Natural killer cell treated with Interleukin-12 subunit alpha and Interleukin-12 subunit beta and Interleukin-15 and Interleukin-18, amount 100 ng/mL, for 72 hours (primary cell): ENCODE measurements around the gene CXCL6. TPM values are rescaled to one million over a fixed set of nuclear protein-coding genes. Genes with fewer than 3 reads are reported as not detected.
A peak's percentile ranks its signal among the peaks of the same experiment; 100 is the strongest.

Experiments
- ATAC-seq, 2 donors: fragments of 150-1000 bp; cut with Tn5 transposase in 1 of 2; sonication (Bioruptor Pico), chemical (Tn5 transposase) in 1 of 2; 2 replicates each; pipeline ENCODE4 v1.10.0; 2021
- DNase-seq: peaks from one replicate; pipeline ENCODE4 v3.0.0; 2022; ENCODE audit warnings: low spot score
- H3K27ac Mint-ChIP-seq, 2 donors: 1 replicate in 1 of 2; 2 replicates in 1 of 2; pipeline ENCODE4 v1.8.0; 2022; ENCODE audit warnings: mixed read lengths in 2 of 2, mild to moderate bottlenecking in 1 of 2, moderate library complexity in 1 of 2
- H3K27me3 Mint-ChIP-seq, 2 donors: 1 replicate in 1 of 2; 2 replicates in 1 of 2; pipeline ENCODE4 v1.8.0; 2022; ENCODE audit warnings: mixed read lengths in 2 of 2
- H3K36me3 Mint-ChIP-seq: one replicate; pipeline ENCODE4 v1.8.0; 2022; ENCODE audit warnings: mixed read lengths
- H3K4me1 Mint-ChIP-seq, 2 donors: 1 replicate in 1 of 2; 2 replicates in 1 of 2; pipeline ENCODE4 v1.8.0; 2022; ENCODE audit warnings: low read depth in 2 of 2, mixed read lengths in 2 of 2, mild to moderate bottlenecking in 1 of 2
- H3K4me3 Mint-ChIP-seq: one replicate; pipeline ENCODE4 v1.8.0; 2022; ENCODE audit warnings: mixed read lengths
- H3K9me3 Mint-ChIP-seq: 2 replicates; pipeline ENCODE4 v1.8.0; 2022; ENCODE audit warnings: mixed read lengths
- total RNA-seq, 2 donors: library from RNA; stranded (reverse); gene quantifications; one replicate each; pipeline ENCODE4 v1.2.3, GENCODE V29; 2022

CXCL6 gene
- total RNA-seq, 2 donors from 2014 or later: not detected

- no peak overlapping the region for H3K27ac Mint-ChIP-seq
- H3K4me1 Mint-ChIP-seq: no peaks in the 10 kb centered on the region
- ATAC-seq (no peak), DNase-seq (no peak)
- no peak overlapping the region for H3K4me3 Mint-ChIP-seq
- H3K27me3 Mint-ChIP-seq: peaks cover 7 to 9% of the 10 kb centered on the region in 2 donors
- no peaks in the 10 kb centered on the region for H3K9me3 Mint-ChIP-seq
- no peaks in the 10 kb centered on the region for H3K36me3 Mint-ChIP-seq
Measured at GRCh38 chr4:73865431-73866096, 29.1 kb downstream of the CXCL6 start.

DNA sequence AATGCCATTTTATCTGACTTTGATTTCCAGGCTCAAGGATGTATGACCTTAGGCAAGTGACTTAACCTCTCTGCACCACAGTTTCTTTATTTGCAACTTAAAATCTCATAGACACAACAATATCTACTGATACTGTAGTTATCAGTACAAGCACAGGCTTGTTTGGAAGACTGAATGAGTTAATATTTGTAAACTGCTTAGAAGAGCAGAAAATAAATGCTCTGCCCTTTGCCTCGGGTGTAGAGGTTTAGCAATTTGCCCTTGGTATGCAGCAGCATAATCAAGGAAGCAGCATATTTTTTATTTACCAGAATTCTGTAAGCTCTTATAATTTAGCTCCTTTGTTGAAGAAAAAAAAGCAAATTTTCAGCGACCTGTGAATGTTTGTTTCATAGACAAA is 29.8 kb downstream of the CXCL6 start:
- Mint-ChIP-seq H3K4me3 (no peak overlapping the region), H3K4me1 (no peaks in the 10 kb centered on the region), H3K36me3 (no peaks in the 10 kb centered on the region), H3K27ac (no peak overlapping the region), H3K27me3 (peaks cover 7 to 9% of the 10 kb centered on the region in 2 donors), H3K9me3 (no peaks in the 10 kb centered on the region)
- DNase-seq: no peak
- ATAC-seq: no peak

GRCh38 chr4:73867783-73868182 is 31.3 kb downstream of the CXCL6 start:
- peaks cover 0 to 2% of the 10 kb centered on the region in 2 donors for H3K4me1 Mint-ChIP-seq
- H3K27ac Mint-ChIP-seq: no peak overlapping the region
- DNase-seq (no peak), ATAC-seq (no peak)
- H3K9me3 Mint-ChIP-seq: peaks cover 2% of the 10 kb centered on the region
- no peak overlapping the region for H3K4me3 Mint-ChIP-seq
- peaks cover 7 to 9% of the 10 kb centered on the region in 2 donors for H3K27me3 Mint-ChIP-seq
- H3K36me3 Mint-ChIP-seq: no peaks in the 10 kb centered on the region

GRCh38 chr4:73868206-73869129 is 32.0 kb downstream of the CXCL6 start:
- Mint-ChIP-seq H3K4me1 (peaks cover 0 to 3% of the 10 kb centered on the region in 2 donors), H3K27ac (no peak overlapping the region), H3K4me3 (no peak overlapping the region), H3K36me3 (no peaks in the 10 kb centered on the region), H3K9me3 (peaks cover 4% of the 10 kb centered on the region), H3K27me3 (peaks cover 7 to 9% of the 10 kb centered on the region in 2 donors)
- ATAC-seq (no peak), DNase-seq (no peak)

GRCh38 chr4:73869130-73870055 is 32.9 kb downstream of the CXCL6 start, which contains the start of gene CXCL1:
Gene CXCL1 (plus strand): TSS chr4:73869393. CDS start chr4:73869471, 78 bp downstream.
- Mint-ChIP-seq H3K27ac (no peak within 1 kb of the TSS), H3K36me3 (no peaks in the 10 kb centered on the region), H3K4me1 (peaks cover 0 to 3% of the 10 kb centered on the region in 2 donors), H3K27me3 (peaks cover 7 to 9% of the 10 kb centered on the region in 2 donors), H3K9me3 (peaks cover 7% of the 10 kb centered on the region), H3K4me3 (no peak within 1 kb of the TSS)
- DNase-seq (no peak), ATAC-seq (peak in 1 of 2 donors; percentile 36)

- H3K4me3 Mint-ChIP-seq: no peak overlapping the region
- H3K9me3 Mint-ChIP-seq: peaks cover 8% of the 10 kb centered on the region
- H3K4me1 Mint-ChIP-seq: peaks cover 0 to 3% of the 10 kb centered on the region in 2 donors
- H3K36me3 Mint-ChIP-seq: no peaks in the 10 kb centered on the region
- no peak overlapping the region for H3K27ac Mint-ChIP-seq
- peaks cover 7 to 9% of the 10 kb centered on the region in 2 donors for H3K27me3 Mint-ChIP-seq
- no peak for DNase-seq
- ATAC-seq: no peak
Measured at GRCh38 chr4:73870260-73870659, 33.8 kb downstream of the CXCL6 start.

DNA sequence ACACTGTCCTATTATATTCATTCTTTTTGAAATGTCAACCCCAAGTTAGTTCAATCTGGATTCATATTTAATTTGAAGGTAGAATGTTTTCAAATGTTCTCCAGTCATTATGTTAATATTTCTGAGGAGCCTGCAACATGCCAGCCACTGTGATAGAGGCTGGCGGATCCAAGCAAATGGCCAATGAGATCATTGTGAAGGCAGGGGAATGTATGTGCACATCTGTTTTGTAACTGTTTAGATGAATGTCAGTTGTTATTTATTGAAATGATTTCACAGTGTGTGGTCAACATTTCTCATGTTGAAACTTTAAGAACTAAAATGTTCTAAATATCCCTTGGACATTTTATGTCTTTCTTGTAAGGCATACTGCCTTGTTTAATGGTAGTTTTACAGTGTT is 34.3 kb downstream of the CXCL6 start:
- H3K27ac Mint-ChIP-seq: no peak overlapping the region

DNA sequence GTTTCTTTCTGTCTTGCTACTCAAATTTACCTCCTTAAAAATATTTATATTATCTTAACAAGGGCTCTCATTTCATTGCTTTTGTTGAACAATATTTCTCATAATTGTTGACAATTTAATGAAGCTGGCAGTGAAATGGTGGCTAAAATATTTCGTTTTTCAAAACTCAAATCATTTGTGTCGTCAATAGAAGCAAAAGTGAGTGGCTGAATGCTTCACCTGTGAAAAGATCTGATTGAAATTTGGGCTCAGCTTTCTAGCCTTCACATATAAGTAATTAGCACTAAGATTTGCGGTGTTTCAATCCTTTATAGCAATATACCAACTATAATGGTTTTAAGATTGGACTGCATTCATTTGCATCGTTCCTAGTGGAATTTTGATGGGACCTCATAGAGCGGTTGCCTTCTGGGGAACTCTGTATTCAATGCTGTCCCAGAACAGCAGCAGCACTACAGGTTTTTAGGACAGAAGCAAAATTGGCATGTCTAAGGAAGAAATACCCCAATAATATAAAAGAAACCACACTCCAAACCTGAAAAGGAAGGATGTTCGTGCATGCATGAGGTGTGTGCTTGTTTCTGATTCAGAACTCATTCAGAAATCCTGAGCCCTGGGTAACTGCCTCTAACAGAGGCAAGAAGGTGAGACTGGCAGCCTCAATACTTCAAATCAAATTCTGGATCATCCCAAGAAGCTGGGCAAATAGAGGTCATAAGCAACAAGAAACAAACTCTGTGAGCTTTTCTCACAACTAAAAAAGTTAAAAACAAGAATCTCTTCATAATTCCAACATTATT is 35.2 kb downstream of the CXCL6 start:
- peaks cover 7 to 9% of the 10 kb centered on the region in 2 donors for H3K27me3 Mint-ChIP-seq

More for the DNA sequence above, 34.3 kb downstream of the CXCL6 start:
- Mint-ChIP-seq H3K4me3 (no peak overlapping the region), H3K4me1 (peaks cover 0 to 3% of the 10 kb centered on the region in 2 donors), H3K27me3 (peaks cover 7 to 9% of the 10 kb centered on the region in 2 donors), H3K36me3 (no peaks in the 10 kb centered on the region), H3K9me3 (peaks cover 8% of the 10 kb centered on the region)
- no peak for ATAC-seq
- no peak for DNase-seq

GRCh38 chr4:73872316-73873108 is 36.0 kb downstream of the CXCL6 start:
- Mint-ChIP-seq H3K27me3 (peaks cover 7 to 9% of the 10 kb centered on the region in 2 donors), H3K27ac (no peak overlapping the region), H3K4me3 (no peak overlapping the region), H3K4me1 (peaks cover 0 to 3% of the 10 kb centered on the region in 2 donors), H3K9me3 (peaks cover 8% of the 10 kb centered on the region), H3K36me3 (no peaks in the 10 kb centered on the region)
- ATAC-seq: peak in 1 of 2 donors; percentile 32
- no peak for DNase-seq

More for the DNA sequence above, 35.2 kb downstream of the CXCL6 start:
- Mint-ChIP-seq H3K4me1 (peaks cover 0 to 3% of the 10 kb centered on the region in 2 donors), H3K27ac (no peak overlapping the region), H3K36me3 (no peaks in the 10 kb centered on the region), H3K4me3 (no peak overlapping the region), H3K9me3 (peaks cover 8% of the 10 kb centered on the region)
- ATAC-seq: no peak
- no peak for DNase-seq

DNA sequence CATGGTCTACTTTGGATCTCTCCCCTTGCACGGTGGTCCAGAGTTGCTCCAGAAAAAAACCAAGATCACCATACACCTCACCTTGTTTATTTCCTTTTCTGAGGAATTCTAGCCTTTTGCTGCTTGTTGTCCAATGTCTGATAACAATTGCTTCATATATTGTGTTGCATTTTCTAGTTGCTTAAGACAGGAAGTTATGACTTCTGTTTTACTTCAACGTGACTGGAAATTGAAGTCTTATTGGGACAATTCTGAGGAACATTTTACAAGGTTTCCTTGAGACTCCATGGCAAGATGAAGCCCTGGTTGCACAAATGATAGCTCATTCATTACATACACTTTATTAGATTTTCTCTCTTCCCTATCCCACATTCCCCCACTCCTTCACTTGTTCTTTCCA is 37.9 kb downstream of the CXCL6 start:
- ATAC-seq (no peak), DNase-seq (no peak)
- H3K4me1 Mint-ChIP-seq: peaks cover 0 to 3% of the 10 kb centered on the region in 2 donors
- no peak overlapping the region for H3K4me3 Mint-ChIP-seq
- H3K27ac Mint-ChIP-seq: no peak overlapping the region
- peaks cover 0 to 4% of the 10 kb centered on the region in 2 donors for H3K27me3 Mint-ChIP-seq
- H3K36me3 Mint-ChIP-seq: no peaks in the 10 kb centered on the region
- peaks cover 8% of the 10 kb centered on the region for H3K9me3 Mint-ChIP-seq

DNA sequence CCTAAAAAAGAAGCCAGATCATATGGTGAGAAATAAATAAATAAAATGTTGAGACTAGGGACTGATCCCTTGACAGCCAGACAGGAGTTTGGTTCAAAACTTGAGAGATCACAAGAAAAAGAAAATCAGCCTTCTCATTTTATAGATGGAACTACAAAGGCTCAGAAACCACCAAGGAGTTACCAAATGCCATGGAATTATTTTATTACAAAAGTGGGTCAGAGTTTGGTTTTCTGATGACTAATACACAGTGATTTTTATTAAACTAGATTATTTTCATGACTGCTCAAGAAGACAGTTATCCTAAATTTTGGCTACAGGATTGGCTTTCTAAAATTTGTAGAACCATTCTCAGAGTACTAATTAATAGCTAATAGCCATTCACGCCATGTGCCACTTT is 38.9 kb downstream of the CXCL6 start:
- Mint-ChIP-seq H3K4me3 (no peak overlapping the region), H3K9me3 (peaks cover 8% of the 10 kb centered on the region), H3K36me3 (no peaks in the 10 kb centered on the region), H3K27me3 (no peaks in the 10 kb centered on the region), H3K27ac (no peak overlapping the region), H3K4me1 (peaks cover 0 to 3% of the 10 kb centered on the region in 2 donors)
- no peak for ATAC-seq
- DNase-seq: no peak

DNA sequence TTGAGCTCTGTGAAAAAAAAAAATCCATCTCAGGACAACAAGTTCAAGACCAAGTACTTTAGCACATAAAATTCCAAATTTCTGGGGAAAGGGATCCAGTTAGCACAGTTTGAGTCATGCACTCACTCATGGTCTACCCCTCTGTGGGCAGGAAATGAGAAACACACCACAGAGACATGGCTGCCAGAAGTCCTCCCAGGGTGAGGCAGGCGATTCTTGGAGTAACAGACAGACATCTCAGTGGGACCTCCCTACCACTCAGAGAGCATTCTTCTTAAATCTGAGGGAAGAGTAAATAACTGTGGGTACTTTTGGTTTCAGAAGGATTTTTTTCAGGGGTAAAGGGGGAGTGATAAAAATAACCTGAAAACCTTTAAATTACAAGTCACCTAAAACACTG is 46.8 kb downstream of the CXCL6 start:
- Mint-ChIP-seq H3K27me3 (no peaks in the 10 kb centered on the region), H3K9me3 (peaks cover 2% of the 10 kb centered on the region), H3K27ac (no peak overlapping the region), H3K36me3 (no peaks in the 10 kb centered on the region), H3K4me3 (no peak overlapping the region), H3K4me1 (no peaks in the 10 kb centered on the region)
- ATAC-seq: no peak
- DNase-seq: no peak
